ENCODE measurements around the gene SHANK1. TPM values are rescaled to one million over a fixed set of nuclear protein-coding genes. Genes with fewer than 3 reads are reported as not detected.

The SHANK1 gene
- total and polyA plus RNA-seq, 2 of the 13 experiments (the other 11 are each of a cell fraction or from before 2014, with no cell fraction given): not detected

- no peak for TF ChIP-seq ZBED4 (CRISPR knock-in tag; IDR thresholded peaks at IDR 0.05; ENCODE audit: borderline replicate concordance)
- TF ChIP-seq GABPB1 (CRISPR knock-in tag; IDR thresholded peaks at IDR 0.05): no peak
Observed at GRCh38 chr19:50676625-50677197, 42.9 kb downstream of the SHANK1 start (continued).

GRCh38 chr19:50673118-50673517 is 46.5 kb downstream of the SHANK1 start:
- Histone ChIP-seq H2AFZ (ENCODE audit: low read length) (no peak overlapping the region), H3K27ac (ENCODE audit: extremely low read length, insufficient read depth, low read length) (no peak overlapping the region), H3K27me3 (ENCODE audit: control insufficient read depth in 1 of 2, insufficient read depth in 2 of 2, low read length in 2 of 2) (peaks cover 4 to 35% of the 10 kb centered on the region in 2 experiments; a peak in 4 of 5 replicates), H3K9ac (ENCODE audit: insufficient read depth, low read depth, low read length) (no peak overlapping the region), H3K4me3 (replicated peaks in 1 of 3; ENCODE audit: insufficient read depth in 1 of 3, low read depth in 2 of 3, low read length in 3 of 3) (no peak overlapping the region), H3K9me3 (ENCODE audit: low read length) (no peaks in the 10 kb centered on the region), H3K36me3 (replicated peaks in 1 of 2; ENCODE audit: control insufficient read depth in 1 of 2, insufficient read depth in 2 of 2, low read length in 2 of 2) (no peaks in the 10 kb centered on the region), H3K79me2 (ENCODE audit: insufficient read depth, low read length) (no peaks in the 10 kb centered on the region), H3K4me1 (ENCODE audit: insufficient read depth, low read length) (no peaks in the 10 kb centered on the region), H3K4me2 (ENCODE audit: low read depth, low read length) (no peak overlapping the region), H4K20me1 (ENCODE audit: insufficient read depth, low read length) (no peaks in the 10 kb centered on the region)
- ChIA-PET CTCF (ENCODE audit: low intra/inter-chr PET ratio, low total read pairs) (no interaction called here), POLR2A (no interaction called here)
- in situ Hi-C loops (cut with HindIII; ENCODE audit: extremely low pct_ligation_motif_present, low pct_unique_long_range_greater_than_20kb): no loop called here
- BruUV-seq (replicated peaks): no TSS peak
- intact Hi-C loops (cut with micrococcal nuclease; ENCODE audit: unreplicated experiment): no loop called here
- ATAC-seq (no peak), FAIRE-seq (no peak), DNase-seq (ENCODE audit: low spot score) (no peak)
- 4% methylated on average over 12 of the region's 15 CpGs for WGBS (ENCODE audit: low lambda C conversion rate)
- TF ChIP-seq ZNF367 (CRISPR knock-in tag; IDR thresholded peaks at IDR 0.05; ENCODE audit: borderline replicate concordance) (no peak), CTCF (CRISPR knock-in tag; IDR thresholded peaks at IDR 0.05) (no peak), CC2D1A (CRISPR knock-in tag; IDR thresholded peaks at IDR 0.05) (no peak), HNF4A (CRISPR knock-in tag; IDR thresholded peaks at IDR 0.05) (no peak), ZNF780A (CRISPR knock-in tag; IDR thresholded peaks at IDR 0.05) (no peak), ZBTB34 (CRISPR knock-in tag; IDR thresholded peaks at IDR 0.05) (no peak), SRF (IDR thresholded peaks at IDR 0.05; ENCODE audit: low read depth, low read length) (no peak), SP140L (CRISPR knock-in tag; IDR thresholded peaks at IDR 0.05; ENCODE audit: borderline replicate concordance) (no peak), ZNF335 (CRISPR knock-in tag; IDR thresholded peaks at IDR 0.05) (no peak), ZNF136 (CRISPR knock-in tag; IDR thresholded peaks at IDR 0.05; ENCODE audit: low read depth) (no peak), ZNF326 (CRISPR knock-in tag; IDR thresholded peaks at IDR 0.05; ENCODE audit: borderline replicate concordance) (no peak), KLF12 (CRISPR knock-in tag; IDR thresholded peaks at IDR 0.05; ENCODE audit: borderline replicate concordance) (no peak), PTBP1 (IDR thresholded peaks at IDR 0.05; ENCODE audit: low read depth, low read length, poor library complexity, severe bottlenecking) (no peak), POLR2AphosphoS2 (IDR thresholded peaks at IDR 0.05; ENCODE audit: low read depth, low read length) (no peak), MIER3 (CRISPR knock-in tag; IDR thresholded peaks at IDR 0.05; ENCODE audit: borderline replicate concordance) (no peak), MYC (CRISPR knock-in tag; IDR thresholded peaks at IDR 0.05; ENCODE audit: borderline replicate concordance) (no peak)

Data from HepG2 (cell line).